ENCODE data around the gene COA1.

DNA sequence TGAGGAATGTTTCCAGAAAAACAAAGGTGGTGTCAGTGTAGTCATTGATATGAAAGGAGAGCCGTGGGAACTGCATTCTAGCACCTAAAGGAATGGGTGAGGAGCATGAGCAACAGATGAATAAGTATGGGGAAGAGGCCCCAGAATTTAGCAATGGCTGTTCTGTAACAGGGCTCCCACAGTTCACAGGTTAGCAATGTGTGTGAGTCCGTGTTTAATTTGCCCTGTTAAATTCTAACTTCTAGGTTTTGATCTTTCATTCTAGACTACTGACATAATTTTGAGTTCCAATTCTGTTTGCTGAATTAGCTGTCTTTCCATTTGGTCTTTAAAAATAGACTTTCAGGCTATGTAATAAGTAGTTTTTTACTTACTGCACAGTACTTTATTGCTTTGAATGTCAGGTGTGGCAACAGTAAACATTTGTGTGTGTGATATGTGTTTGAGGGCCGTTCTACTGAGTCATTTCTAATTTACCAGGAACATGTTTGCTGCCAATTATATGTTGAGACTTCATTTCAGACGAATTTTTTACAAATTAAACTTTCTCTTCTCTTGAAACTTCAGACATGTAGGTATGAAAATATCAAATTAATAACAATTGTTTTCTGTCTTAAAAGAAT lies 137.7 kb downstream of the COA1 start:
- TF ChIP-seq, protein P1, sequence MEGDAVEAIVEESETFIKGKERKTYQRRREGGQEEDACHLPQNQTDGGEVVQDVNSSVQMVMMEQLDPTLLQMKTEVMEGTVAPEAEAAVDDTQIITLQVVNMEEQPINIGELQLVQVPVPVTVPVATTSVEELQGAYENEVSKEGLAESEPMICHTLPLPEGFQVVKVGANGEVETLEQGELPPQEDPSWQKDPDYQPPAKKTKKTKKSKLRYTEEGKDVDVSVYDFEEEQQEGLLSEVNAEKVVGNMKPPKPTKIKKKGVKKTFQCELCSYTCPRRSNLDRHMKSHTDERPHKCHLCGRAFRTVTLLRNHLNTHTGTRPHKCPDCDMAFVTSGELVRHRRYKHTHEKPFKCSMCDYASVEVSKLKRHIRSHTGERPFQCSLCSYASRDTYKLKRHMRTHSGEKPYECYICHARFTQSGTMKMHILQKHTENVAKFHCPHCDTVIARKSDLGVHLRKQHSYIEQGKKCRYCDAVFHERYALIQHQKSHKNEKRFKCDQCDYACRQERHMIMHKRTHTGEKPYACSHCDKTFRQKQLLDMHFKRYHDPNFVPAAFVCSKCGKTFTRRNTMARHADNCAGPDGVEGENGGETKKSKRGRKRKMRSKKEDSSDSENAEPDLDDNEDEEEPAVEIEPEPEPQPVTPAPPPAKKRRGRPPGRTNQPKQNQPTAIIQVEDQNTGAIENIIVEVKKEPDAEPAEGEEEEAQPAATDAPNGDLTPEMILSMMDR (IDR thresholded peaks at IDR 0.05): no peak
- TF ChIP-seq POLR2A (IDR thresholded peaks at IDR 0.05) (no peak), EP300 (IDR thresholded peaks at IDR 0.05; ENCODE audit: low read depth) (no peak)
